Measurements from ENCODE around the gene IL4. TPM values are rescaled to one million over a fixed set of nuclear protein-coding genes. Genes with fewer than 3 reads are reported as not detected.
"Not testable (repeated sequence)": the region's sequence is repeated elsewhere in the genome, so short reads cannot be mapped to it uniquely, and the experiment has no call there.

IL4 gene
- not detected for polyA plus RNA-seq (ENCODE audit: low read depth in 6 of 6)

GRCh38 chr5:132673939-132674630 lies at the start of gene IL4:
Gene IL4 (plus strand): TSS chr5:132673989. CDS start chr5:132674051, 62 bp downstream.
- DNase-seq (no peak), ATAC-seq (ENCODE audit: low read depth in 2 of 2) (no peak)
- Mint-ChIP-seq H3K4me1 (peaks cover 0 to 8% (median 5%) of the 10 kb centered on the region in 3 donors), H3K27ac (peak within 1 kb of the TSS in 1 of 6 donors; percentile 43), H3K36me3 (no peaks in the 10 kb centered on the region), H3K9me3 (peaks cover 0 to 4% (median 0%) of the 10 kb centered on the region in 7 donors), H3K27me3 (peaks cover 0 to 18% (median 9%) of the 10 kb centered on the region in 3 donors), H3K4me3 (no peak within 1 kb of the TSS)

GRCh38 chr5:132627470-132627869 lies 46.3 kb upstream of the IL4 start:
- ATAC-seq (ENCODE audit: low read depth in 2 of 2), result no peak
- H3K4me1 Mint-ChIP-seq, result no peaks in the 10 kb centered on the region
- H3K9me3 Mint-ChIP-seq, result no peaks in the 10 kb centered on the region
- peaks cover 3 to 33% of the 10 kb centered on the region in 2 donors for H3K36me3 Mint-ChIP-seq
- no peak overlapping the region for H3K27ac Mint-ChIP-seq
- H3K27me3 Mint-ChIP-seq, result no peaks in the 10 kb centered on the region
- no peak for DNase-seq
- no peak overlapping the region for H3K4me3 Mint-ChIP-seq

GRCh38 chr5:132628814-132629213 lies 45.0 kb upstream of the IL4 start:
- no peaks in the 10 kb centered on the region for H3K27me3 Mint-ChIP-seq
- H3K4me3 Mint-ChIP-seq, result no peak overlapping the region
- no peak for DNase-seq
- H3K4me1 Mint-ChIP-seq, result no peaks in the 10 kb centered on the region
- peaks cover 0 to 19% of the 10 kb centered on the region in 2 donors for H3K36me3 Mint-ChIP-seq
- ATAC-seq (ENCODE audit: low read depth in 2 of 2), result no peak
- H3K9me3 Mint-ChIP-seq, result no peaks in the 10 kb centered on the region
- H3K27ac Mint-ChIP-seq, result peak overlapping the region in 1 of 6 donors; percentile 58

GRCh38 chr5:132629230-132629944 lies 44.4 kb upstream of the IL4 start:
- H3K27me3 Mint-ChIP-seq, result no peaks in the 10 kb centered on the region
- no peaks in the 10 kb centered on the region for H3K9me3 Mint-ChIP-seq
- H3K4me3 Mint-ChIP-seq, result no peak overlapping the region
- H3K27ac Mint-ChIP-seq, result peak overlapping the region in 1 of 6 donors; percentile 58
- no peaks in the 10 kb centered on the region for H3K4me1 Mint-ChIP-seq
- DNase-seq (no peak), ATAC-seq (ENCODE audit: low read depth in 2 of 2) (no peak)
- peaks cover 0 to 19% of the 10 kb centered on the region in 2 donors for H3K36me3 Mint-ChIP-seq

GRCh38 chr5:132633587-132633986 lies 40.2 kb upstream of the IL4 start:
- not testable (repeated sequence) for H3K4me1 Mint-ChIP-seq; H3K27me3 Mint-ChIP-seq; DNase-seq; ATAC-seq (ENCODE audit: low read depth in 2 of 2); H3K4me3 Mint-ChIP-seq; H3K9me3 Mint-ChIP-seq
- peaks cover 9 to 13% of the 10 kb centered on the region in 2 donors for H3K36me3 Mint-ChIP-seq
- H3K27ac Mint-ChIP-seq, result peak overlapping the region in 1 of 6 donors; percentile 33

GRCh38 chr5:132635873-132636272 lies 37.9 kb upstream of the IL4 start:
- Mint-ChIP-seq H3K27ac (no peak overlapping the region), H3K9me3 (no peaks in the 10 kb centered on the region), H3K4me1 (no peaks in the 10 kb centered on the region), H3K27me3 (no peaks in the 10 kb centered on the region), H3K4me3 (no peak overlapping the region), H3K36me3 (peaks cover 9 to 24% of the 10 kb centered on the region in 2 donors)
- ATAC-seq (ENCODE audit: low read depth in 2 of 2) (no peak), DNase-seq (no peak)

- Mint-ChIP-seq H3K27me3 (no peaks in the 10 kb centered on the region), H3K27ac (peak overlapping the region in 1 of 6 donors; percentile 26), H3K9me3 (no peaks in the 10 kb centered on the region), H3K4me3 (no peak overlapping the region), H3K4me1 (no peaks in the 10 kb centered on the region), H3K36me3 (peaks cover 9 to 33% of the 10 kb centered on the region in 2 donors)
- no peak for ATAC-seq (ENCODE audit: low read depth in 2 of 2)
- no peak for DNase-seq
Observed at GRCh38 chr5:132637241-132637640, 36.5 kb upstream of the IL4 start.

- ATAC-seq (ENCODE audit: low read depth in 2 of 2), result no peak
- Mint-ChIP-seq H3K4me1 (no peaks in the 10 kb centered on the region), H3K9me3 (no peaks in the 10 kb centered on the region), H3K27ac (no peak overlapping the region), H3K4me3 (no peak overlapping the region), H3K36me3 (peaks cover 21 to 43% of the 10 kb centered on the region in 2 donors), H3K27me3 (no peaks in the 10 kb centered on the region)
- DNase-seq, result no peak
Observed at GRCh38 chr5:132639706-132640130, 34.1 kb upstream of the IL4 start.

- peaks cover 0 to 6% (median 0%) of the 10 kb centered on the region in 3 donors for H3K4me1 Mint-ChIP-seq
- peaks cover 30 to 43% of the 10 kb centered on the region in 2 donors for H3K36me3 Mint-ChIP-seq
- H3K27me3 Mint-ChIP-seq, result no peaks in the 10 kb centered on the region
- no peak overlapping the region for H3K27ac Mint-ChIP-seq
- H3K9me3 Mint-ChIP-seq, result no peaks in the 10 kb centered on the region
- H3K4me3 Mint-ChIP-seq, result no peak overlapping the region
- DNase-seq (no peak), ATAC-seq (ENCODE audit: low read depth in 2 of 2) (no peak)
Observed at GRCh38 chr5:132640613-132641012, 33.2 kb upstream of the IL4 start.

GRCh38 chr5:132641241-132641723 lies 32.5 kb upstream of the IL4 start:
- H3K36me3 Mint-ChIP-seq, result peaks cover 30 to 43% of the 10 kb centered on the region in 2 donors
- no peak for ATAC-seq (ENCODE audit: low read depth in 2 of 2)
- H3K4me1 Mint-ChIP-seq, result peaks cover 0 to 6% (median 0%) of the 10 kb centered on the region in 3 donors
- H3K27me3 Mint-ChIP-seq, result no peaks in the 10 kb centered on the region
- no peak for DNase-seq
- H3K9me3 Mint-ChIP-seq, result peaks cover 0 to 3% (median 0%) of the 10 kb centered on the region in 7 donors
- peak overlapping the region in 1 of 6 donors; percentile 83 for H3K27ac Mint-ChIP-seq
- no peak overlapping the region for H3K4me3 Mint-ChIP-seq

- Mint-ChIP-seq H3K27ac (peak overlapping the region in 1 of 6 donors; percentile 33), H3K4me1 (peaks cover 0 to 6% (median 0%) of the 10 kb centered on the region in 3 donors), H3K27me3 (no peaks in the 10 kb centered on the region), H3K9me3 (peaks cover 0 to 4% (median 0%) of the 10 kb centered on the region in 7 donors), H3K36me3 (peaks cover 30 to 43% of the 10 kb centered on the region in 2 donors), H3K4me3 (no peak overlapping the region)
- ATAC-seq (ENCODE audit: low read depth in 2 of 2), result no peak
- no peak for DNase-seq
Observed at GRCh38 chr5:132641841-132642240, 31.9 kb upstream of the IL4 start.

GRCh38 chr5:132644177-132644576 lies 29.6 kb upstream of the IL4 start:
- Mint-ChIP-seq H3K4me3 (no peak overlapping the region), H3K36me3 (peaks cover 34% of the 10 kb centered on the region in 2 donors), H3K9me3 (peaks cover 8 to 20% (median 16%) of the 10 kb centered on the region in 7 donors), H3K4me1 (peaks cover 0 to 6% (median 0%) of the 10 kb centered on the region in 3 donors), H3K27ac (peak overlapping the region in 2 of 6 donors; percentile 56 to 74), H3K27me3 (no peaks in the 10 kb centered on the region)
- no peak for DNase-seq
- ATAC-seq (ENCODE audit: low read depth in 2 of 2), result no peak

- DNase-seq, result no peak
- Mint-ChIP-seq H3K4me3 (no peak overlapping the region), H3K36me3 (peaks cover 21 to 34% of the 10 kb centered on the region in 2 donors), H3K4me1 (peaks cover 0 to 6% (median 0%) of the 10 kb centered on the region in 3 donors), H3K9me3 (peaks cover 10 to 28% (median 18%) of the 10 kb centered on the region in 7 donors), H3K27me3 (peaks cover 0 to 5% (median 0%) of the 10 kb centered on the region in 3 donors), H3K27ac (no peak overlapping the region)
- ATAC-seq (ENCODE audit: low read depth in 2 of 2), result no peak
Observed at GRCh38 chr5:132646583-132647266, 27.1 kb upstream of the IL4 start.

Data from naive B cell (primary cell).